A673 (cell line): ENCODE data around the gene OR4K14.

Experiments
- CTCF ChIP-seq: fragments of 300-800, 200-600 bp; sonication (generic); conservative IDR thresholded peaks from 2 replicates; pipeline ENCODE4 v1.5.1; 2017; ENCODE audit warnings: low read depth, mild to moderate bottlenecking, antibody characterized with exemption, low read length, moderate library complexity, mixed read lengths
- EZH2 ChIP-seq: fragments of 200-600 bp; sonication (generic); IDR thresholded peaks from 2 replicates; pipeline ENCODE4 v1.6.1; 2017; ENCODE audit warnings: borderline replicate concordance, low read depth, mild to moderate bottlenecking, mixed read lengths, antibody characterized with exemption, low read length; ENCODE audit not compliant: poor library complexity, severe bottlenecking

DNA sequence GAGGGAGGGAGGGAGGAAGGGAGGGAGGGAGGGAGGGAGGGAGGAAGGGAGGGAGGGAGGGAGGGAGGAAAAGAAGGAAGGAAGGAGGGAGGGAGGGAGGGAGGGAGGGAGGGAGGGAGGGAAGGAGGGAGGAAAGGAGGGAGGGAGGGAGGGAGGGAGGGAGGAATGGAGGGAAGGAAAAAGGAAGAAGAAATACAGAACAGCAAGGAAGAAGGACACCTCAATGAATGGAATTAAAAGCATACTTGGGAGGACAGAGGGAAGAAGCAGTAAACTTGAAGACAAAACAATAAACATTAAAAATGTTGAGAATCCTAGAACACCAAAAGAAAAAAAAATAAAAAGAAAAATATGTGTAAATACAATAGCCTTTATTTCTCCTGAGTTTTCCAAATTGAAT, 11.0 kb downstream of the OR4K14 start:
- TF ChIP-seq CTCF = no peak
- TF ChIP-seq EZH2 = no peak
